ENCODE measurements around the gene OR1I1.
"Not testable (repeated sequence)": the region's sequence is repeated elsewhere in the genome, so short reads cannot be mapped to it uniquely, and the experiment has no call there.

- not testable (repeated sequence) for TF ChIP-seq EZH2 (IDR thresholded peaks at IDR 0.05); POLR2AphosphoS5 (IDR thresholded peaks at IDR 0.05; ENCODE audit: low read depth, low read length); SRF (IDR thresholded peaks at IDR 0.05; ENCODE audit: low read depth); POLR2A (IDR thresholded peaks at IDR 0.05; ENCODE audit: borderline replicate concordance, extremely low read depth, insufficient read depth, insufficient read length); ZFX (IDR thresholded peaks at IDR 0.05); ZNF274 (IDR thresholded peaks at IDR 0.05; ENCODE audit: low read depth, low read length); RAD21 (IDR thresholded peaks at IDR 0.05; ENCODE audit: low read depth)
- TF ChIP-seq, protein P1, sequence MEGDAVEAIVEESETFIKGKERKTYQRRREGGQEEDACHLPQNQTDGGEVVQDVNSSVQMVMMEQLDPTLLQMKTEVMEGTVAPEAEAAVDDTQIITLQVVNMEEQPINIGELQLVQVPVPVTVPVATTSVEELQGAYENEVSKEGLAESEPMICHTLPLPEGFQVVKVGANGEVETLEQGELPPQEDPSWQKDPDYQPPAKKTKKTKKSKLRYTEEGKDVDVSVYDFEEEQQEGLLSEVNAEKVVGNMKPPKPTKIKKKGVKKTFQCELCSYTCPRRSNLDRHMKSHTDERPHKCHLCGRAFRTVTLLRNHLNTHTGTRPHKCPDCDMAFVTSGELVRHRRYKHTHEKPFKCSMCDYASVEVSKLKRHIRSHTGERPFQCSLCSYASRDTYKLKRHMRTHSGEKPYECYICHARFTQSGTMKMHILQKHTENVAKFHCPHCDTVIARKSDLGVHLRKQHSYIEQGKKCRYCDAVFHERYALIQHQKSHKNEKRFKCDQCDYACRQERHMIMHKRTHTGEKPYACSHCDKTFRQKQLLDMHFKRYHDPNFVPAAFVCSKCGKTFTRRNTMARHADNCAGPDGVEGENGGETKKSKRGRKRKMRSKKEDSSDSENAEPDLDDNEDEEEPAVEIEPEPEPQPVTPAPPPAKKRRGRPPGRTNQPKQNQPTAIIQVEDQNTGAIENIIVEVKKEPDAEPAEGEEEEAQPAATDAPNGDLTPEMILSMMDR (IDR thresholded peaks at IDR 0.05 in 2 of 3, conservative IDR thresholded peaks at IDR 0.05 in 1 of 3; ENCODE audit: borderline replicate concordance in 1 of 3, insufficient read depth in 1 of 3, low read depth in 2 of 3, low read length in 2 of 3) = not testable (repeated sequence)
Observed at GRCh38 chr19:15080002-15080401, 2.0 kb upstream of the OR1I1 start.

All from HCT116 (cell line).